K562 (cell line): ENCODE measurements around the gene ZNF891. TPM values are rescaled to one million over a fixed set of nuclear protein-coding genes. Genes with fewer than 3 reads are reported as not detected.

Experiments used
- HDAC1 ChIP-seq, 2 experiments: fragments of 450-650 bp; IDR thresholded peaks; 2 replicates each; pipeline ENCODE4 v1.6.1; 2016 to 2017; ENCODE audit warnings: inconsistent platforms in 1 of 2, mild to moderate bottlenecking in 1 of 2, moderate library complexity in 1 of 2
- ZFPM2 ChIP-seq: fragments of 250-450 bp; sonication (Bioruptor Pico); IDR thresholded peaks from 2 replicates; pipeline ENCODE4 v1.5.1; 2022; ENCODE audit warnings: mild to moderate bottlenecking
- polyA plus RNA-seq, 8 experiments: library from polyadenylated mRNA; depleted of rRNA in 4 of 8; stranded (reverse) in 5 of 8; unstranded in 3 of 8; fragments of >200 nt; fragmentation: Nextera tagmentation in 2 of 8; fragmentation: Illumina TruSeq in 1 of 8; extraction: Ambion mirVana in 2 of 8; extraction: Trizol in 1 of 8; gene quantifications; 2 replicates each; pipeline versions ENCODE4 v1.2.1 to v1.2.3, GENCODE V29; 2011 to 2014; ENCODE audit warnings: inconsistent platforms in 1 of 8, missing spikeins in 1 of 8
- total RNA-seq, 7 experiments: library from RNA; depleted of rRNA in 6 of 7; stranded (reverse); fragments of >200 nt in 6 of 7; fragmentation: Illumina TruSeq in 2 of 7; extraction: Trizol in 2 of 7; gene quantifications; 2 replicates each; pipeline versions ENCODE4 v1.2.1 to v1.2.3, GENCODE V29; 2011 to 2021; ENCODE audit warnings: low replicate concordance in 1 of 7
- TF ChIP-seq, protein P1 (sequence below): sonication (generic); formaldehyde crosslinking; IDR thresholded peaks from 2 replicates; pipeline ENCODE4 v1.8.1; 2023; ENCODE audit warnings: missing genetic modification reagents, mild to moderate bottlenecking, borderline replicate concordance
- TF ChIP-seq, protein P2 (sequence below): fragments of 450-650 bp; IDR thresholded peaks from 2 replicates; pipeline ENCODE4 v1.6.1; 2016; ENCODE audit warnings: mild to moderate bottlenecking, moderate library complexity
- TF ChIP-seq, protein P3 (sequence below), 2 experiments: fragments of 450-650 bp in 1 of 2; IDR thresholded peaks; 2 replicates each; pipeline ENCODE4 v1.6.1; 2011 to 2017; ENCODE audit warnings: low read depth in 2 of 2, antibody characterized with exemption in 1 of 2, borderline replicate concordance in 1 of 2, low read length in 1 of 2, mild to moderate bottlenecking in 1 of 2, mixed read lengths in 1 of 2; ENCODE audit not compliant: control insufficient read depth in 1 of 2

Gene ZNF891
- total and polyA plus RNA-seq, 9 of the 15 experiments (the other 6 are each of a cell fraction or from before 2014, with no cell fraction given) = 0.41 to 2.0 (median 1.3) TPM

DNA sequence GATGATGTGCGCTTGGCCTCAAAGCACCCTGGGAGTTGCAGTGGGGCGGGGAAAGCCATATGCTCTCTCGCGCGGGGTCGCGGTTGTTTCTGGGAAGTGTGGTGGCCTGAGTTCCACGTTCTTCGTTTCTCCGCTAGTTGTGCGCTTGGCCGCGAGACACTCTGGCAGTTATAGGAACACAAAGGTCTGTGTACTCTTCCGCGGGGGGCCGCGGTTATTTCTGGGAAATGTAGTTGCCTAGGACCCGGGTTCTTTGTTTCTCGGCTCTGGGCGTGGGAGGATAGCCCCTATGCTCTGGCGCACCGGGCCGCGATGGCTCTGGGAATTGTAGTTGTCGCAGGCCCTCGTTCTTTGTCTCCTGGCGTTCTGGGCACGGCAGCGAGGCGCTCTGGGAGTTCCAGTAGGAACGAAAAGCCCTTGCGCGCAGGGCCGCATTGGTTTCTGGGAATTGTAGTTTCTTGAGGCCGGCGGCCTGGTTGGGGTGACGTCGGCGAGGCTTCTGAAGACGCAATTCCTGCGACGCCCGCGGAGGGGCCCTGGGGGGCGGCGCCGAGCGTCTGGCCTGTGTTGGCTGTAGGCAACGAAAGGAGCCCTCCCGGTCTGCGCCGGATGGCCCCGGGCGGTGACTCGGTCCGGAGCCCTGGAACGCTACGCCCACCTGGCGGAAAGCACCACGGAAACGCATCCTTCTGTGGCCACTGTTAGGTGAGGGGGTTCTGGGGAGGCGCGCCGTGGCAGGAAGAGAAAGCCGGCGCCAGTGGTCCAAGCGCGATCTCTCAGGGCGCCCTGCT is 49.5 kb downstream of the ZNF891 start, which contains the start of gene ZNF140 (continued):
- TF ChIP-seq HDAC1 (IDR thresholded peaks at IDR 0.05) = peak in 1 of 2 experiments; percentile 56; a peak in 1 of 4 replicates
- TF ChIP-seq, protein P1, sequence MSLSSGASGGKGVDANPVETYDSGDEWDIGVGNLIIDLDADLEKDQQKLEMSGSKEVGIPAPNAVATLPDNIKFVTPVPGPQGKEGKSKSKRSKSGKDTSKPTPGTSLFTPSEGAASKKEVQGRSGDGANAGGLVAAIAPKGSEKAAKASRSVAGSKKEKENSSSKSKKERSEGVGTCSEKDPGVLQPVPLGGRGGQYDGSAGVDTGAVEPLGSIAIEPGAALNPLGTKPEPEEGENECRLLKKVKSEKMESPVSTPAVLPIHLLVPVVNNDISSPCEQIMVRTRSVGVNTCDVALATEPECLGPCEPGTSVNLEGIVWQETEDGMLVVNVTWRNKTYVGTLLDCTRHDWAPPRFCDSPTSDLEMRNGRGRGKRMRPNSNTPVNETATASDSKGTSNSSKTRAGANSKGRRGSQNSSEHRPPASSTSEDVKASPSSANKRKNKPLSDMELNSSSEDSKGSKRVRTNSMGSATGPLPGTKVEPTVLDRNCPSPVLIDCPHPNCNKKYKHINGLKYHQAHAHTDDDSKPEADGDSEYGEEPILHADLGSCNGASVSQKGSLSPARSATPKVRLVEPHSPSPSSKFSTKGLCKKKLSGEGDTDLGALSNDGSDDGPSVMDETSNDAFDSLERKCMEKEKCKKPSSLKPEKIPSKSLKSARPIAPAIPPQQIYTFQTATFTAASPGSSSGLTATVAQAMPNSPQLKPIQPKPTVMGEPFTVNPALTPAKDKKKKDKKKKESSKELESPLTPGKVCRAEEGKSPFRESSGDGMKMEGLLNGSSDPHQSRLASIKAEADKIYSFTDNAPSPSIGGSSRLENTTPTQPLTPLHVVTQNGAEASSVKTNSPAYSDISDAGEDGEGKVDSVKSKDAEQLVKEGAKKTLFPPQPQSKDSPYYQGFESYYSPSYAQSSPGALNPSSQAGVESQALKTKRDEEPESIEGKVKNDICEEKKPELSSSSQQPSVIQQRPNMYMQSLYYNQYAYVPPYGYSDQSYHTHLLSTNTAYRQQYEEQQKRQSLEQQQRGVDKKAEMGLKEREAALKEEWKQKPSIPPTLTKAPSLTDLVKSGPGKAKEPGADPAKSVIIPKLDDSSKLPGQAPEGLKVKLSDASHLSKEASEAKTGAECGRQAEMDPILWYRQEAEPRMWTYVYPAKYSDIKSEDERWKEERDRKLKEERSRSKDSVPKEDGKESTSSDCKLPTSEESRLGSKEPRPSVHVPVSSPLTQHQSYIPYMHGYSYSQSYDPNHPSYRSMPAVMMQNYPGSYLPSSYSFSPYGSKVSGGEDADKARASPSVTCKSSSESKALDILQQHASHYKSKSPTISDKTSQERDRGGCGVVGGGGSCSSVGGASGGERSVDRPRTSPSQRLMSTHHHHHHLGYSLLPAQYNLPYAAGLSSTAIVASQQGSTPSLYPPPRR (CRISPR knock-in tag) = no peak
- TF ChIP-seq ZFPM2 = no peak
- TF ChIP-seq, protein P2, sequence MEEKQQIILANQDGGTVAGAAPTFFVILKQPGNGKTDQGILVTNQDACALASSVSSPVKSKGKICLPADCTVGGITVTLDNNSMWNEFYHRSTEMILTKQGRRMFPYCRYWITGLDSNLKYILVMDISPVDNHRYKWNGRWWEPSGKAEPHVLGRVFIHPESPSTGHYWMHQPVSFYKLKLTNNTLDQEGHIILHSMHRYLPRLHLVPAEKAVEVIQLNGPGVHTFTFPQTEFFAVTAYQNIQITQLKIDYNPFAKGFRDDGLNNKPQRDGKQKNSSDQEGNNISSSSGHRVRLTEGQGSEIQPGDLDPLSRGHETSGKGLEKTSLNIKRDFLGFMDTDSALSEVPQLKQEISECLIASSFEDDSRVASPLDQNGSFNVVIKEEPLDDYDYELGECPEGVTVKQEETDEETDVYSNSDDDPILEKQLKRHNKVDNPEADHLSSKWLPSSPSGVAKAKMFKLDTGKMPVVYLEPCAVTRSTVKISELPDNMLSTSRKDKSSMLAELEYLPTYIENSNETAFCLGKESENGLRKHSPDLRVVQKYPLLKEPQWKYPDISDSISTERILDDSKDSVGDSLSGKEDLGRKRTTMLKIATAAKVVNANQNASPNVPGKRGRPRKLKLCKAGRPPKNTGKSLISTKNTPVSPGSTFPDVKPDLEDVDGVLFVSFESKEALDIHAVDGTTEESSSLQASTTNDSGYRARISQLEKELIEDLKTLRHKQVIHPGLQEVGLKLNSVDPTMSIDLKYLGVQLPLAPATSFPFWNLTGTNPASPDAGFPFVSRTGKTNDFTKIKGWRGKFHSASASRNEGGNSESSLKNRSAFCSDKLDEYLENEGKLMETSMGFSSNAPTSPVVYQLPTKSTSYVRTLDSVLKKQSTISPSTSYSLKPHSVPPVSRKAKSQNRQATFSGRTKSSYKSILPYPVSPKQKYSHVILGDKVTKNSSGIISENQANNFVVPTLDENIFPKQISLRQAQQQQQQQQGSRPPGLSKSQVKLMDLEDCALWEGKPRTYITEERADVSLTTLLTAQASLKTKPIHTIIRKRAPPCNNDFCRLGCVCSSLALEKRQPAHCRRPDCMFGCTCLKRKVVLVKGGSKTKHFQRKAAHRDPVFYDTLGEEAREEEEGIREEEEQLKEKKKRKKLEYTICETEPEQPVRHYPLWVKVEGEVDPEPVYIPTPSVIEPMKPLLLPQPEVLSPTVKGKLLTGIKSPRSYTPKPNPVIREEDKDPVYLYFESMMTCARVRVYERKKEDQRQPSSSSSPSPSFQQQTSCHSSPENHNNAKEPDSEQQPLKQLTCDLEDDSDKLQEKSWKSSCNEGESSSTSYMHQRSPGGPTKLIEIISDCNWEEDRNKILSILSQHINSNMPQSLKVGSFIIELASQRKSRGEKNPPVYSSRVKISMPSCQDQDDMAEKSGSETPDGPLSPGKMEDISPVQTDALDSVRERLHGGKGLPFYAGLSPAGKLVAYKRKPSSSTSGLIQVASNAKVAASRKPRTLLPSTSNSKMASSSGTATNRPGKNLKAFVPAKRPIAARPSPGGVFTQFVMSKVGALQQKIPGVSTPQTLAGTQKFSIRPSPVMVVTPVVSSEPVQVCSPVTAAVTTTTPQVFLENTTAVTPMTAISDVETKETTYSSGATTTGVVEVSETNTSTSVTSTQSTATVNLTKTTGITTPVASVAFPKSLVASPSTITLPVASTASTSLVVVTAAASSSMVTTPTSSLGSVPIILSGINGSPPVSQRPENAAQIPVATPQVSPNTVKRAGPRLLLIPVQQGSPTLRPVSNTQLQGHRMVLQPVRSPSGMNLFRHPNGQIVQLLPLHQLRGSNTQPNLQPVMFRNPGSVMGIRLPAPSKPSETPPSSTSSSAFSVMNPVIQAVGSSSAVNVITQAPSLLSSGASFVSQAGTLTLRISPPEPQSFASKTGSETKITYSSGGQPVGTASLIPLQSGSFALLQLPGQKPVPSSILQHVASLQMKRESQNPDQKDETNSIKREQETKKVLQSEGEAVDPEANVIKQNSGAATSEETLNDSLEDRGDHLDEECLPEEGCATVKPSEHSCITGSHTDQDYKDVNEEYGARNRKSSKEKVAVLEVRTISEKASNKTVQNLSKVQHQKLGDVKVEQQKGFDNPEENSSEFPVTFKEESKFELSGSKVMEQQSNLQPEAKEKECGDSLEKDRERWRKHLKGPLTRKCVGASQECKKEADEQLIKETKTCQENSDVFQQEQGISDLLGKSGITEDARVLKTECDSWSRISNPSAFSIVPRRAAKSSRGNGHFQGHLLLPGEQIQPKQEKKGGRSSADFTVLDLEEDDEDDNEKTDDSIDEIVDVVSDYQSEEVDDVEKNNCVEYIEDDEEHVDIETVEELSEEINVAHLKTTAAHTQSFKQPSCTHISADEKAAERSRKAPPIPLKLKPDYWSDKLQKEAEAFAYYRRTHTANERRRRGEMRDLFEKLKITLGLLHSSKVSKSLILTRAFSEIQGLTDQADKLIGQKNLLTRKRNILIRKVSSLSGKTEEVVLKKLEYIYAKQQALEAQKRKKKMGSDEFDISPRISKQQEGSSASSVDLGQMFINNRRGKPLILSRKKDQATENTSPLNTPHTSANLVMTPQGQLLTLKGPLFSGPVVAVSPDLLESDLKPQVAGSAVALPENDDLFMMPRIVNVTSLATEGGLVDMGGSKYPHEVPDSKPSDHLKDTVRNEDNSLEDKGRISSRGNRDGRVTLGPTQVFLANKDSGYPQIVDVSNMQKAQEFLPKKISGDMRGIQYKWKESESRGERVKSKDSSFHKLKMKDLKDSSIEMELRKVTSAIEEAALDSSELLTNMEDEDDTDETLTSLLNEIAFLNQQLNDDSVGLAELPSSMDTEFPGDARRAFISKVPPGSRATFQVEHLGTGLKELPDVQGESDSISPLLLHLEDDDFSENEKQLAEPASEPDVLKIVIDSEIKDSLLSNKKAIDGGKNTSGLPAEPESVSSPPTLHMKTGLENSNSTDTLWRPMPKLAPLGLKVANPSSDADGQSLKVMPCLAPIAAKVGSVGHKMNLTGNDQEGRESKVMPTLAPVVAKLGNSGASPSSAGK = peak; percentile 89
- TF ChIP-seq, protein P3, sequence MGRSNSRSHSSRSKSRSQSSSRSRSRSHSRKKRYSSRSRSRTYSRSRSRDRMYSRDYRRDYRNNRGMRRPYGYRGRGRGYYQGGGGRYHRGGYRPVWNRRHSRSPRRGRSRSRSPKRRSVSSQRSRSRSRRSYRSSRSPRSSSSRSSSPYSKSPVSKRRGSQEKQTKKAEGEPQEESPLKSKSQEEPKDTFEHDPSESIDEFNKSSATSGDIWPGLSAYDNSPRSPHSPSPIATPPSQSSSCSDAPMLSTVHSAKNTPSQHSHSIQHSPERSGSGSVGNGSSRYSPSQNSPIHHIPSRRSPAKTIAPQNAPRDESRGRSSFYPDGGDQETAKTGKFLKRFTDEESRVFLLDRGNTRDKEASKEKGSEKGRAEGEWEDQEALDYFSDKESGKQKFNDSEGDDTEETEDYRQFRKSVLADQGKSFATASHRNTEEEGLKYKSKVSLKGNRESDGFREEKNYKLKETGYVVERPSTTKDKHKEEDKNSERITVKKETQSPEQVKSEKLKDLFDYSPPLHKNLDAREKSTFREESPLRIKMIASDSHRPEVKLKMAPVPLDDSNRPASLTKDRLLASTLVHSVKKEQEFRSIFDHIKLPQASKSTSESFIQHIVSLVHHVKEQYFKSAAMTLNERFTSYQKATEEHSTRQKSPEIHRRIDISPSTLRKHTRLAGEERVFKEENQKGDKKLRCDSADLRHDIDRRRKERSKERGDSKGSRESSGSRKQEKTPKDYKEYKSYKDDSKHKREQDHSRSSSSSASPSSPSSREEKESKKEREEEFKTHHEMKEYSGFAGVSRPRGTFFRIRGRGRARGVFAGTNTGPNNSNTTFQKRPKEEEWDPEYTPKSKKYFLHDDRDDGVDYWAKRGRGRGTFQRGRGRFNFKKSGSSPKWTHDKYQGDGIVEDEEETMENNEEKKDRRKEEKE (IDR thresholded peaks at IDR 0.05; ENCODE audit: borderline replicate concordance in 1 of 2, control insufficient read depth in 1 of 2, low read depth in 2 of 2, low read length in 1 of 2) = peak in 1 of 2 experiments; percentile 16; a peak in 1 of 4 replicates
